GM11168 (cell line): Measurements from ENCODE around the gene GALNT11.
"Not testable (repeated sequence)": the region's sequence is repeated elsewhere in the genome, so short reads cannot be mapped to it uniquely, and the experiment has no call there.

ENCODE experiments used
- in situ Hi-C: fragments of 300-500 bp; cut with MboI; formaldehyde crosslinking; loops from one replicate; pipeline ENCODE4 v1.12.0; 2022; ENCODE audit warnings: low sequenced_read_pairs; ENCODE audit not compliant: unreplicated experiment

The GALNT11 gene

GRCh38 chr7:152065800-152066344, 40.4 kb downstream of the GALNT11 start:
- in situ Hi-C loops: not testable (repeated sequence)

GRCh38 chr7:152072421-152072820, 46.9 kb downstream of the GALNT11 start:
- in situ Hi-C loops: no loop called here

- in situ Hi-C loops: no loop called here
Measured at GRCh38 chr7:152073352-152073751, 47.9 kb downstream of the GALNT11 start.

- in situ Hi-C loops: no loop called here
Measured at GRCh38 chr7:152074673-152075072, 49.2 kb downstream of the GALNT11 start.

GRCh38 chr7:152075379-152075778, 49.9 kb downstream of the GALNT11 start:
- in situ Hi-C loops: not testable (repeated sequence)

GRCh38 chr7:152076324-152076821, 50.9 kb downstream of the GALNT11 start:
- in situ Hi-C loops: no loop called here

GRCh38 chr7:152076940-152077933, 51.8 kb downstream of the GALNT11 start:
- in situ Hi-C loops: no loop called here

GRCh38 chr7:152078025-152078424, 52.6 kb downstream of the GALNT11 start:
- in situ Hi-C loops: no loop called here

GRCh38 chr7:152078786-152079185, 53.3 kb downstream of the GALNT11 start:
- in situ Hi-C loops: no loop called here

- in situ Hi-C loops: no loop called here
Measured at GRCh38 chr7:152081088-152081487, 55.6 kb downstream of the GALNT11 start.

- in situ Hi-C loops: not testable (repeated sequence)
Measured at GRCh38 chr7:152082073-152082721, 56.7 kb downstream of the GALNT11 start.

- in situ Hi-C loops: no loop called here
Measured at GRCh38 chr7:152085131-152085530, 59.7 kb downstream of the GALNT11 start.

GRCh38 chr7:152086513-152086912, 61.0 kb downstream of the GALNT11 start:
- in situ Hi-C loops: no loop called here

GRCh38 chr7:152089183-152089582, 63.7 kb downstream of the GALNT11 start:
- in situ Hi-C loops: no loop called here

- in situ Hi-C loops: no loop called here
Measured at GRCh38 chr7:152090747-152091146, 65.3 kb downstream of the GALNT11 start.

GRCh38 chr7:152093717-152094116, 68.2 kb downstream of the GALNT11 start:
- in situ Hi-C loops: no loop called here

- in situ Hi-C loops: no loop called here
Measured at GRCh38 chr7:152095771-152096170, 70.3 kb downstream of the GALNT11 start.

- in situ Hi-C loops: no loop called here
Measured at GRCh38 chr7:152097330-152097729, 71.9 kb downstream of the GALNT11 start.

- in situ Hi-C loops: no loop called here
Measured at GRCh38 chr7:152103066-152103465, 77.6 kb downstream of the GALNT11 start.

GRCh38 chr7:152103691-152104090, 78.2 kb downstream of the GALNT11 start:
- in situ Hi-C loops: no loop called here

- in situ Hi-C loops: no loop called here
Measured at GRCh38 chr7:152105205-152105604, 79.7 kb downstream of the GALNT11 start.
